ENCODE results near the gene ZBTB22. TPM values are rescaled to one million over a fixed set of nuclear protein-coding genes. Genes with fewer than 3 reads are reported as not detected.
"Not testable (repeated sequence)": the region's sequence is repeated elsewhere in the genome, so short reads cannot be mapped to it uniquely, and the experiment has no call there.

The ZBTB22 gene, protein sequence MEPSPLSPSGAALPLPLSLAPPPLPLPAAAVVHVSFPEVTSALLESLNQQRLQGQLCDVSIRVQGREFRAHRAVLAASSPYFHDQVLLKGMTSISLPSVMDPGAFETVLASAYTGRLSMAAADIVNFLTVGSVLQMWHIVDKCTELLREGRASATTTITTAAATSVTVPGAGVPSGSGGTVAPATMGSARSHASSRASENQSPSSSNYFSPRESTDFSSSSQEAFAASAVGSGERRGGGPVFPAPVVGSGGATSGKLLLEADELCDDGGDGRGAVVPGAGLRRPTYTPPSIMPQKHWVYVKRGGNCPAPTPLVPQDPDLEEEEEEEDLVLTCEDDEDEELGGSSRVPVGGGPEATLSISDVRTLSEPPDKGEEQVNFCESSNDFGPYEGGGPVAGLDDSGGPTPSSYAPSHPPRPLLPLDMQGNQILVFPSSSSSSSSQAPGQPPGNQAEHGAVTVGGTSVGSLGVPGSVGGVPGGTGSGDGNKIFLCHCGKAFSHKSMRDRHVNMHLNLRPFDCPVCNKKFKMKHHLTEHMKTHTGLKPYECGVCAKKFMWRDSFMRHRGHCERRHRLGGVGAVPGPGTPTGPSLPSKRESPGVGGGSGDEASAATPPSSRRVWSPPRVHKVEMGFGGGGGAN
- 37.0 and 48.0 TPM in 2 replicates for total RNA-seq
- 29.1 and 40.7 TPM in 2 replicates for polyA plus RNA-seq

- Histone ChIP-seq H3K9me3 (ENCODE audit: low read depth) (no peaks in the 10 kb centered on the region), H3K27ac (peak within 1 kb of the TSS; percentile 85), H3K36me3 (peaks cover 21% of the 10 kb centered on the region), H3K4me1 (ENCODE audit: low read depth) (peaks cover 8% of the 10 kb centered on the region), H3K4me3 (peak within 1 kb of the TSS; percentile 58), H3K27me3 (no peaks in the 10 kb centered on the region)
- TF ChIP-seq CTCF (IDR thresholded peaks at IDR 0.05; ENCODE audit: low read depth, low read length), result no peak
- peak; percentile 100 for DNase-seq (ENCODE audit: low read depth in 1 of 2, low spot score in 1 of 2)
Measured at GRCh38 chr6:33317669-33318425, at the start of gene ZBTB22. TSS of gene ZBTB22 (minus strand) at chr6:33317744. CDS start at chr6:33316916, 828 bp downstream.

- peaks cover 13% of the 10 kb centered on the region for H3K4me1 ChIP-seq (ENCODE audit: low read depth)
- no peaks in the 10 kb centered on the region for H3K9me3 ChIP-seq (ENCODE audit: low read depth)
- H3K36me3 ChIP-seq, result no peaks in the 10 kb centered on the region
- TF ChIP-seq CTCF (IDR thresholded peaks at IDR 0.05; ENCODE audit: low read depth, low read length), result no peak
- no peaks in the 10 kb centered on the region for H3K27me3 ChIP-seq
- H3K27ac ChIP-seq, result peak overlapping the region; percentile 57
- no peak overlapping the region for H3K4me3 ChIP-seq
- no peak for DNase-seq (ENCODE audit: low read depth in 1 of 2, low spot score in 1 of 2)
Measured at GRCh38 chr6:33367009-33367714, 49.6 kb upstream of the ZBTB22 start.

GRCh38 chr6:33365206-33365971, 47.8 kb upstream of the ZBTB22 start:
- Histone ChIP-seq H3K27ac (peak overlapping the region; percentile 68), H3K4me1 (ENCODE audit: low read depth) (peaks cover 18% of the 10 kb centered on the region)
- not testable (repeated sequence) for H3K4me3 ChIP-seq; H3K27me3 ChIP-seq; DNase-seq (ENCODE audit: low read depth in 1 of 2, low spot score in 1 of 2); H3K36me3 ChIP-seq; H3K9me3 ChIP-seq (ENCODE audit: low read depth)

DNA sequence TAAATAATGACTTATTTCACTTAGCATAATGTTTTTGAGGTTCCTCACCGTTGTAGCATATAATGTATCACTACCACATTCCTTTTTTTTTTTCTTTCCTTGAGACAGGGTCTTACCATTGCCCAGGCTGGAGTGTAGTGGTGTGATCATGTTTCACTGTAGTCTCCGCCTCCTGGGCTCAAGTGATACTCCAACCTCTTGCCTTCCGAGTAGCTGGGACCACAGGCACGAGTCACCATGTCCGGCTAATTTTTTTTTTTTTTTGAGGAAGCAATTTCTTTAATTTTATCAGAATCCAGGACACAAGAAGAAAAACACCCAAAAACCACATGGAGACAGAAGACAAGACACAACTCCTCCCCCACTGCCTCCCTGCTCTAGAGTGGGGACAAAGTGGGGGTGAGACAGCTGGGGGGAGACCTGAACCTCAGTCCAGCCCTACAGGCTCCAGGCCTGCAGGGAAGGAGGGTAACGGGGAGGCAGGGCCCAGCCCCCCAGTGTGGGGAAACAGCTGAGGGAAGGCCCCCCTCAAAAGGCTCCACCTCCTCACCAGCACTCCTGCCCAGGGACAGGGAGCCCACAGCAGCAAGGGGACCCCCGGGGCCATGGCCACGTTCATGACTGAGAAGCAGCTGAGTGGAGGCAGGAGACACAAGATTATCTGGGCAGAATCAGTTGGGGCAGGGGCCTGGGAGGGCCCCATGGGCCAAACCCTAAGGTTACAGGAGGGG, 47.1 kb upstream of the ZBTB22 start:
- peak overlapping the region; percentile 68 for H3K27ac ChIP-seq
- peaks cover 25% of the 10 kb centered on the region for H3K4me1 ChIP-seq (ENCODE audit: low read depth)
- not testable (repeated sequence) for H3K4me3 ChIP-seq; H3K9me3 ChIP-seq (ENCODE audit: low read depth); H3K27me3 ChIP-seq; H3K36me3 ChIP-seq
- peak; percentile 83 to 86 for DNase-seq (ENCODE audit: low read depth in 1 of 2, low spot score in 1 of 2)

- not testable (repeated sequence) for H3K9me3 ChIP-seq (ENCODE audit: low read depth); H3K27me3 ChIP-seq
- H3K4me1 ChIP-seq (ENCODE audit: low read depth), result peaks cover 31% of the 10 kb centered on the region
Measured at GRCh38 chr6:33363486-33363885, 45.9 kb upstream of the ZBTB22 start.

DNA sequence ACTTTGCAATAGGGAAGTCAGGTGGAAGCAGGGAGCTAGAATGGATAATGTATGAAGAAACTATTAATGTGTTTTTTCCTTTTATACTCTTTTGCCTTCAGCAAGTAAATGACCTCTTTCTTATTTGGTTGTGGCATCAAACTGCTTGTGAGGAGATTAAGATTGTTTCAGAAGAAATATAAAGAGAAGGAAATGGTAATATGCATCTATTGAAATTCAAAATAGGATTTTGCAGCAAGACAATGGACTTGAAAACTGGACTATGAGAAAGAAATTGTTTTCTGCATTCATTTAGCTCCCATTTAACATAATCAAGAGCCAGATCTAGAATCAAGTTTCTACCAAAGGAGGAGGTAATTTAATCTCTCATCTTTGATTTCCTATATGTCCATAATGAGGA, 41.8 kb upstream of the ZBTB22 start:
- no peaks in the 10 kb centered on the region for H3K27me3 ChIP-seq
- H3K4me1 ChIP-seq (ENCODE audit: low read depth), result peaks cover 25% of the 10 kb centered on the region
- no peak for DNase-seq (ENCODE audit: low read depth in 1 of 2, low spot score in 1 of 2)
- no peak overlapping the region for H3K27ac ChIP-seq
- H3K4me3 ChIP-seq, result no peak overlapping the region
- H3K9me3 ChIP-seq (ENCODE audit: low read depth), result no peaks in the 10 kb centered on the region
- H3K36me3 ChIP-seq, result no peaks in the 10 kb centered on the region
- no peak for TF ChIP-seq CTCF (IDR thresholded peaks at IDR 0.05; ENCODE audit: low read depth, low read length)

More at GRCh38 chr6:33363486-33363885, 45.9 kb upstream of the ZBTB22 start:
- not testable (repeated sequence) for H3K36me3 ChIP-seq; H3K27ac ChIP-seq; H3K4me3 ChIP-seq; DNase-seq (ENCODE audit: low read depth in 1 of 2, low spot score in 1 of 2)

DNA sequence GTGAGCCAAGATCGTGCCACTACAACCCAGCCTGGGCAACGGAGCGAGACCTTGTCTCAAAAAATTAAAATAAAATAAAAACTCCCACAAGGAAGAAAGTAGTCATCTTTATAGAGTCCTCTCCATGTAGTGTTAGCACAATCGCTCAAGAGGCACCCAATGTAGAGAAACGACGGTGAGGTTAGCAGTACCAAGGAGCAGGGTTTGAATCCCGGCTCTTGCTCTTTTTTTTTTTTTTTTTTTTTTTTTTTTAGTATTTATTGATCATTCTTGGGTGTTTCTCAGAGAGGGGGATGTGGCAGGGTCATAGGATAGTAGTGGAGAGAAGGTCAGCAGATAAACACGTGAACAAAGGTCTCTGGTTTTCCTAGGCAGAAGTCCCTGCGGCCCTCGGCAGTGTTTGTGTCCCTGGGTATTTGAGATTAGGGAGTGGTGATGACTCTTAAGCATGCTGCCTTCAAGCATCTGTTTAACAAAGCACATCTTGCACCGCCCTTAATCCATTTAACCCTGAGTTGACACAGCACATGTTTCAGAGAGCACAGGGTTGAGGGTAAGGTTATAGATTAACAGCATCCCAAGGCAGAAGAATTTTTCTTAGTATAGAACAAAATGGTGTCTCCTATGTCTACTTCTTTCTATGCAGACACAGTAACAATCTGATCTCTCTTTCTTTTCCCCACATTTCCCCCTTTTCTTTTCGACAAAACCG, 39.8 kb upstream of the ZBTB22 start:
- not testable (repeated sequence) for H3K36me3 ChIP-seq; H3K27ac ChIP-seq; H3K9me3 ChIP-seq (ENCODE audit: low read depth); DNase-seq (ENCODE audit: low read depth in 1 of 2, low spot score in 1 of 2); H3K4me3 ChIP-seq; H3K27me3 ChIP-seq
- H3K4me1 ChIP-seq (ENCODE audit: low read depth), result peaks cover 18% of the 10 kb centered on the region

Data from cardiac muscle cell (in vitro differentiated cells and primary cell).